Fibroblast of lung (primary cell): ENCODE results near the gene USP36. TPM values are rescaled to one million over a fixed set of nuclear protein-coding genes. Genes with fewer than 3 reads are reported as not detected.

Experiments used
- DNase-seq, 2 donors: peaks; one replicate each; pipeline versions ENCODE4 v3.0.0 to v3.0.0-alpha.2; 2010; ENCODE audit warnings: low read depth in 2 of 2
- H2AFZ ChIP-seq: 2 replicates; pipeline ENCODE4 v1.5.1; 2012; ENCODE audit warnings: low read length, control low read depth, inconsistent platforms
- H3K27ac ChIP-seq: 2 replicates; pipeline ENCODE4 v1.5.1; 2011; ENCODE audit warnings: low read length, control low read depth; ENCODE audit not compliant: insufficient read depth
- H3K27me3 ChIP-seq: 2 replicates; pipeline ENCODE4 v1.5.1; 2011; ENCODE audit warnings: mild to moderate bottlenecking, low read length; ENCODE audit not compliant: control insufficient read depth, insufficient read depth
- H3K36me3 ChIP-seq: 2 replicates; pipeline ENCODE4 v1.5.1; 2011; ENCODE audit warnings: low read length; ENCODE audit not compliant: control insufficient read depth, insufficient read depth
- H3K4me1 ChIP-seq: 2 replicates; pipeline ENCODE4 v1.5.1; 2011; ENCODE audit warnings: low read length; ENCODE audit not compliant: control insufficient read depth, insufficient read depth; ENCODE audit errors: extremely low read depth
- H3K4me2 ChIP-seq: 2 replicates; pipeline ENCODE4 v1.5.1; 2011; ENCODE audit warnings: low read length, control low read depth; ENCODE audit not compliant: insufficient read depth; ENCODE audit errors: extremely low read depth
- H3K4me3 ChIP-seq, 4 experiments: fragments of 200-600 bp in 1 of 4; sonication (generic) in 1 of 4; replicated peaks in 1 of 4; 2 replicates each; pipeline ENCODE4 v1.5.1; 2011 to 2016; ENCODE audit warnings: low read length in 4 of 4, low read depth in 3 of 4, mild to moderate bottlenecking in 3 of 4, control low read depth in 2 of 4, inconsistent platforms in 1 of 4, mixed read lengths in 1 of 4; ENCODE audit not compliant: insufficient read depth in 1 of 4; ENCODE audit errors: control extremely low read depth in 1 of 4
- H3K79me2 ChIP-seq: 2 replicates; pipeline ENCODE4 v1.5.1; 2012; ENCODE audit warnings: mild to moderate bottlenecking, low read length, inconsistent platforms; ENCODE audit not compliant: control insufficient read depth, insufficient read depth
- H3K9ac ChIP-seq: 2 replicates; pipeline ENCODE4 v1.5.1; 2011; ENCODE audit warnings: mild to moderate bottlenecking, low read length, control low read depth; ENCODE audit not compliant: insufficient read depth
- H3K9me3 ChIP-seq: 2 replicates; pipeline ENCODE4 v1.5.1; 2012; ENCODE audit warnings: low read depth, low read length; ENCODE audit not compliant: control insufficient read depth, insufficient read depth
- H4K20me1 ChIP-seq: 2 replicates; pipeline ENCODE4 v1.5.1; 2011; ENCODE audit warnings: low read length; ENCODE audit not compliant: control insufficient read depth, insufficient read depth; ENCODE audit errors: extremely low read depth
- CTCF ChIP-seq, 2 donors: IDR thresholded peaks in 1 of 2; conservative IDR thresholded peaks in 1 of 2; 1 replicate in 1 of 2; 2 replicates in 1 of 2; pipeline ENCODE4 v1.5.1; 2011 to 2012; ENCODE audit warnings: low read length in 2 of 2, control low read depth in 1 of 2, inconsistent platforms in 1 of 2, low read depth in 1 of 2, mild to moderate bottlenecking in 1 of 2
- EZH2 ChIP-seq: IDR thresholded peaks from 2 replicates; pipeline ENCODE4 v1.5.1; 2012; ENCODE audit warnings: low read length, control low read depth, mild to moderate bottlenecking; ENCODE audit errors: missing control alignments
- polyA plus RNA-seq, 2 donors: library from polyadenylated mRNA; depleted of rRNA in 1 of 2; stranded (reverse) in 1 of 2; unstranded in 1 of 2; fragments of >200 nt; gene quantifications; 2 replicates each; pipeline ENCODE4 v1.2.1, GENCODE V29; 2011 to 2012; ENCODE audit warnings: missing spikeins in 1 of 2
- total RNA-seq: library from RNA; depleted of rRNA; stranded (reverse); fragments of >200 nt; gene quantifications from 2 replicates; pipeline ENCODE4 v1.2.1, GENCODE V29; 2014

Gene USP36
- total and polyA plus RNA-seq, 2 donors (not counting 1 experiment from before 2014, with no cell fraction given): 15.4 to 18.3 TPM

GRCh38 chr17:78764871-78765270 is 75.7 kb downstream of the USP36 start:
- H3K79me2 ChIP-seq: peaks cover 2% of the 10 kb centered on the region
- H3K4me3 ChIP-seq: no peak overlapping the region
- no peak overlapping the region for H3K27ac ChIP-seq
- H3K9me3 ChIP-seq: no peaks in the 10 kb centered on the region
- no peaks in the 10 kb centered on the region for H3K4me1 ChIP-seq
- H2AFZ ChIP-seq: no peak overlapping the region
- DNase-seq: no peak
- H3K27me3 ChIP-seq: no peaks in the 10 kb centered on the region
- no peak overlapping the region for H3K4me2 ChIP-seq
- H4K20me1 ChIP-seq: no peaks in the 10 kb centered on the region
- no peaks in the 10 kb centered on the region for H3K36me3 ChIP-seq
- TF ChIP-seq EZH2: no peak
- no peak overlapping the region for H3K9ac ChIP-seq

- Histone ChIP-seq H3K9ac (no peak overlapping the region), H2AFZ (no peak overlapping the region), H3K4me1 (no peaks in the 10 kb centered on the region), H3K4me2 (no peak overlapping the region), H3K27ac (no peak overlapping the region), H3K9me3 (no peaks in the 10 kb centered on the region), H3K27me3 (no peaks in the 10 kb centered on the region), H3K36me3 (no peaks in the 10 kb centered on the region), H3K4me3 (no peak overlapping the region), H4K20me1 (no peaks in the 10 kb centered on the region), H3K79me2 (peaks cover 2% of the 10 kb centered on the region)
- DNase-seq: peak in 1 of 2 donors; percentile 73
- no peak for TF ChIP-seq EZH2
- no peak for TF ChIP-seq CTCF (conservative IDR thresholded peaks at IDR 0.05 in 1 of 2, IDR thresholded peaks at IDR 0.05 in 1 of 2; ENCODE audit: low read depth in 1 of 2, low read length in 2 of 2)
These were observed 77.1 kb downstream of the USP36 start for GRCh38 chr17:78763561-78763960.

- Histone ChIP-seq H3K4me1 (no peaks in the 10 kb centered on the region), H2AFZ (no peak overlapping the region), H3K4me3 (no peak overlapping the region), H3K9ac (no peak overlapping the region), H3K36me3 (no peaks in the 10 kb centered on the region), H3K4me2 (no peak overlapping the region), H3K27me3 (no peaks in the 10 kb centered on the region), H3K9me3 (no peaks in the 10 kb centered on the region), H4K20me1 (no peaks in the 10 kb centered on the region), H3K27ac (no peak overlapping the region), H3K79me2 (peaks cover 2% of the 10 kb centered on the region)
- no peak for TF ChIP-seq EZH2
- no peak for TF ChIP-seq CTCF (conservative IDR thresholded peaks at IDR 0.05 in 1 of 2, IDR thresholded peaks at IDR 0.05 in 1 of 2; ENCODE audit: low read depth in 1 of 2, low read length in 2 of 2)
- DNase-seq: peak in 1 of 2 donors; percentile 50
These were observed 78.7 kb downstream of the USP36 start for GRCh38 chr17:78761789-78762406.
